Measurements from ENCODE around the gene TBX3.

DNA sequence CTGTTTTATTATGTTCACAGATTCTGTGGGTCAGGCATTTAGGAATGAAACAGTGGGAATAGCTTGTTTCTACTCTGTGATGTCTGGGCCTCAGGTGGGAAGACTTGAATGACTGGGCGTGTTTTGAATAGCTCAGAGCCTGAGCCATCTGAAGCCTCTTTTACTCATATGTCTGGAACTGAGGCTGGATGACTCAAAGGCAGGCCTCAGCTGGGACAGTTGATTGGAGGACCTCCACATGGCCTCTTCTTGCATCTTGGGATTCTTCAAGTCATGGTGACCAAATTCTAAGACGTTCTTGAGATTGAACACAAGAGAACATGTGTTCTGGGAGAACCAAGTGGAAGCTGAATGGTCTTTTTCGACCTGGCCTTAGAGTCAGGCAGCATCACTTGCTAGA, 45.8 kb upstream of the TBX3 start:
- no peak for TF ChIP-seq EZH2 (IDR thresholded peaks at IDR 0.05; ENCODE audit: borderline replicate concordance, low read depth, low read length, severe bottlenecking)
- TF ChIP-seq, protein P1, sequence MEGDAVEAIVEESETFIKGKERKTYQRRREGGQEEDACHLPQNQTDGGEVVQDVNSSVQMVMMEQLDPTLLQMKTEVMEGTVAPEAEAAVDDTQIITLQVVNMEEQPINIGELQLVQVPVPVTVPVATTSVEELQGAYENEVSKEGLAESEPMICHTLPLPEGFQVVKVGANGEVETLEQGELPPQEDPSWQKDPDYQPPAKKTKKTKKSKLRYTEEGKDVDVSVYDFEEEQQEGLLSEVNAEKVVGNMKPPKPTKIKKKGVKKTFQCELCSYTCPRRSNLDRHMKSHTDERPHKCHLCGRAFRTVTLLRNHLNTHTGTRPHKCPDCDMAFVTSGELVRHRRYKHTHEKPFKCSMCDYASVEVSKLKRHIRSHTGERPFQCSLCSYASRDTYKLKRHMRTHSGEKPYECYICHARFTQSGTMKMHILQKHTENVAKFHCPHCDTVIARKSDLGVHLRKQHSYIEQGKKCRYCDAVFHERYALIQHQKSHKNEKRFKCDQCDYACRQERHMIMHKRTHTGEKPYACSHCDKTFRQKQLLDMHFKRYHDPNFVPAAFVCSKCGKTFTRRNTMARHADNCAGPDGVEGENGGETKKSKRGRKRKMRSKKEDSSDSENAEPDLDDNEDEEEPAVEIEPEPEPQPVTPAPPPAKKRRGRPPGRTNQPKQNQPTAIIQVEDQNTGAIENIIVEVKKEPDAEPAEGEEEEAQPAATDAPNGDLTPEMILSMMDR (IDR thresholded peaks at IDR 0.05; ENCODE audit: borderline replicate concordance, extremely low read depth, low read length, poor library complexity, severe bottlenecking) = no peak
